NCI-H460 (cell line): Measurements from ENCODE around the gene ARSG. TPM values are rescaled to one million over a fixed set of nuclear protein-coding genes. Genes with fewer than 3 reads are reported as not detected.
A peak's percentile ranks its signal among the peaks of the same experiment; 100 is the strongest.
"Not testable (repeated sequence)": the region's sequence is repeated elsewhere in the genome, so short reads cannot be mapped to it uniquely, and the experiment has no call there.

Experiments used
- DNase-seq: peaks from one replicate; pipeline ENCODE4 v3.0.0-alpha.2; 2016; ENCODE audit warnings: low read depth; ENCODE audit errors: extremely low read depth
- total RNA-seq: library from RNA; depleted of rRNA; stranded (reverse); fragments of >200 nt; shearing (Covaris generic); gene quantifications from 2 replicates; pipeline ENCODE4 v1.2.3, GENCODE V29; 2014

The ARSG gene
- total RNA-seq, 1 experiment from 2014 or later: 11.5 TPM

GRCh38 chr17:68365469-68365868, 74.2 kb downstream of the ARSG start:
- DNase-seq: no peak

- no peak for DNase-seq
Observed at GRCh38 chr17:68368387-68368786, 77.1 kb downstream of the ARSG start.

DNA sequence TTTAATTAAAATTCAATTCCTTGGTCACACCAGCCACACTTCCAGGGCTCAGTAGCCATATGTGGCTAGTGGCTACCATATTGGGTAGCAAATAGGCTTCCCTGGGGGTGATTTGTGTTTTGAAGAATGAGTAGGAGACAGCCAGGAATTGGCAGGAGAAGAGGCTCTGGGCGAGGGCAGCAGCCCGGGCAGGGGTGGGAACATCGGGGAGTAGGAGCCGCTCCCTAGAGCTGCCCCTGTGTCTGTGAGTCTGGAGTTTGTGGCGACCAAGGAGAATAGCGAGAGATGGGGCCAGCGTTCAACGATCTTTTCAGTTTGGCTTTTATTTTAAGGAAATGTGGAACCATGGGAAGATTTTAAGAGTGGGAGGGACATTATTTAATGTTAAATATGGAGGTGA, 84.3 kb downstream of the ARSG start:
- DNase-seq: no peak

DNA sequence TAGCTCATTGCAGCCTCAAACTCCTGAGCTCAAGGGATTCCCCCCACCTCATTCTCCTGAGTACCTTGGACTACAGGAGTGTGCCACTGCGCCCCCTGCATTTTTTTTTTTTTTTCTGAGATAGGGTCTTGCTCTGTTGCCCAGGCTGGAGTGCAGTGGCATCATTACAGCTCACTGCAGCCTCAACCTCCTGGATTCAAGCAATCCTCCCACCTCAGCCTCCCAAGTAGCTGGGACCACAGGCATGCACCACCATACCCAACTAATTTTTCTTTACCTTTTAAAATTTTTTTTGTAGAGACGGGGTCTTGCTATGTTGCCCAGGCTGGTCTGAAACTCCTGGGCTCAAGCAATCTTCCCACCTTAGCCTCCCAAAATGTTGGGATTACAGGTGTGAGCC, 84.9 kb downstream of the ARSG start:
- not testable (repeated sequence) for DNase-seq

GRCh38 chr17:68377771-68378267, 86.5 kb downstream of the ARSG start:
- no peak for DNase-seq

DNA sequence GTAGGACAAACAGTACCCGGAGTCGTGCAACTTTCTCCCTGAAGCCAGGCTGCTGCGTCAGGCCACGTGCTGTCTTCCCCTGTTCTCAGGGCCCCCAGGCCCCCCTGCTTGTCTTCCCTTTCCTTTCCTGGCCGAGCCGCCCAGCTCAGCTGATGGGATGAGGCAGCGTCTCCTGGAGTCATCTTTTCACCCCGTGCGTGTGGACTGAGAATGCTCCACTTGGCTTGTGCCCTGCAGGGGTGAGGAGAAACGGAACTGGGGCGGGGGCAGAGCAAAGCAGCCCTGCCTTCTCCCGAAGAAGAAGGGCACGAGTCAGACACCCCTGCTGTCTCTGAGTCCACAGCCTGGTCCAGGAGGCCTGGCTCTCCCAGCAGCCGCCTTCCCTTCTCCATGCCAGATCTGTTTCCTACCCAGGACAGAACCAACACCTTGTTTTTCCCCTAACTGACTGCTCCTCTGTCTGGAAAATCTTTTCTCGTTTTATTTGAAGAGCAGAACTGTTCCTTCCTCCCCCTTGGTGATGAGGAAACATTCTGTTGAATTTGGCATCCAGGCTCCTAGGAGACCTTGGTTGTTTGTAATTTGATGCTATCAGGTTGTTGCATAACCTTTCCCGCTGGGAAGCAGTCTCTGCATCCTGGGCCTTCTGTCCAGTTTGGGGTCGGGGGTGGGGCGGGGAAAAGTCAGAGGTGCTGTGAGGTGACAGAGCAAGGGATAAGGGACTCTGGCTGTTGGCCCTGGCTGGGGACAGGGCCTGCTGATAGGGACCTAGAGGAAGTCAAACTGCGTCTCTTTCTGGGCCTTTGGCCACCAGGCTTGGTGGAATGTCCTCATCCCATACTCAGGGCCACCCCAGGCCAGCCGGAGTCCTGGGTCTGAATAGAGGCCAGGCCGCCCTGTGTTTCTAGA, 87.2 kb downstream of the ARSG start:
- peak; percentile 96 for DNase-seq

DNA sequence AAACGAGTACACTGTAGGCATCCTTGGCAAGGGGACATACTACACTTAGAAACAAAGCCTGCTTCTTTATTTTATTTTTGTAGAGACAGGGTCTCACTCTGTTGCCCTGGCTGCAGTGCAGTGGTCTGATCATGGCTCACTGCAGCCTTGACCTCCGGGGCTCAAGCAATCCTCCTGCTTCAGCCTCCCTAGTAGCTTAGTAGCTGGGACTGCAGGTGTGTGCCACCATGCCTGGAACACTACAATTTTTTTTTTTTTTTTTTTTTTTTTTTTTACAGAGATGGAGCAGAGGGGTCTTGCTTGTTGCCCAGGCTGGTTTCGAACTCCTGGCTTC, 87.8 kb downstream of the ARSG start:
- DNase-seq: no peak

DNA sequence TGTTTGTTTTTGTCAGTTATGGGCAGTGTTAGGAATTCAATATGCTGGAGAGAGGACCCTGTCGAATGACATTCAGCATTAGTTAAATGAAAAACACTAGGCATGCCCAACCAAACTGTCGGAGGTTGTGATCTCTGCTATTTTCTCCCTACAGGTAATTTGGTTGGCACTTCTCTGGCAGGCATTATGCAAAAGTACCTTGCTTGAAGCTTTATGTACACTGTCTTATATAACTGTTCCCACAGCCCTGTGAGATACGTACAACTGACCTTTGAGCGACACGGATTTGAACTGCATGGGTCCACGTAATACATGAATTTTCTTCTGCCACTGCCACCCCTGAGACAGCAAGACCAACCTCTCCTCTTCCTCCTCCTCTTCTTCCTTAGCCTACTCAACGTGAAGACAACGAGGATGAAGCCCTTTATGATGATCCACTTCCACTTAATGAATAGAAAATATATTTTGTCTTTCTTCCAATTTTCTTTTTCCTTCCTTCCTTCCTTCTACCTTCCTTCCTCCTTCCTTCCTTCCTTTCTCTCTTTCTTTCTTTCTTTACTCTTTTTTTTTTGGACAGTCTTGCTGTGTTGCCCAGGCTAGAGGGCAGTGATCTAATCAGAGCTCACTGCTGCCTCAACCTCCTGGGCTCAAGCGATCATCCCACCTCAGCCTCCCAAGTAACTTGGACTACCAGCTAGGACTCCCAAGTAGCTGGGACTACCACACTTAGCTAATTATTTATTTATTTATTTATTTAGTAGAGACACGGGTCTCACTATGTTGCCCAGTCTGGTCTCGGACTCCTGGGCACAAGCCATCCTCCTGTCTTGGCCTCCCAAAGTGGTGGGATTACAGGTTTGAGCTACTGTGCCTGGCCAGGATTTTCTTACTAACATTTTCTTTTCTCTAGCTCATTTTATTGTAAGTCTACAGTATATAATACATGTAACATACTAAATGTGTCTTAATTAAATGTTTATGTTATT, 88.7 kb downstream of the ARSG start:
- peak; percentile 73 for DNase-seq

GRCh38 chr17:68381076-68381900, 90.0 kb downstream of the ARSG start:
- DNase-seq: peak; percentile 99

DNA sequence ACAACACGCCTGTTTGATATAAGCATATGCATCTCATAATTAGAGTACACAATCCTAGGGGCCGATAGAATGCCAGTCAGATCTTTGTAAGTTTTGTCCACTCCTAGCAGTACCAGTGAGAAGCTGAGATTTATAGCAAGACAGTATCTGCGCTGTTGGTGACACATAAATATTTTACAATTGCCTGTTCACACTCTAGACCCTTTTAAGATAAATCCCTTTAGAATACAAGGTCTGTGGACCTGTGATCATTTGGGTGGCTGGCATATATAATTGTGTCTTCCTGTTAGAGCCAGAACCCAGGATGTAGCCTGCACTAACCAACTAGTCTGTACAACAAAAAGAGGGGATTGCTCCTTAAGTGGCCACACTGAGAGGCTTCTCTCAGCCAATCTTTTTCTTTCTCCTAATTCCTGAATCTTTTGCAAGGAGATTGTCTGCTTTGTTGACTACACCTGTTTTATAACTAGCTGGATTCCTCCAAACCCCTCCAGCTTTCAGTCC, 91.3 kb downstream of the ARSG start:
- DNase-seq: no peak

GRCh38 chr17:68383120-68383442, 91.8 kb downstream of the ARSG start:
- no peak for DNase-seq

GRCh38 chr17:68383443-68384321, 92.4 kb downstream of the ARSG start:
- DNase-seq: peak; percentile 99

DNA sequence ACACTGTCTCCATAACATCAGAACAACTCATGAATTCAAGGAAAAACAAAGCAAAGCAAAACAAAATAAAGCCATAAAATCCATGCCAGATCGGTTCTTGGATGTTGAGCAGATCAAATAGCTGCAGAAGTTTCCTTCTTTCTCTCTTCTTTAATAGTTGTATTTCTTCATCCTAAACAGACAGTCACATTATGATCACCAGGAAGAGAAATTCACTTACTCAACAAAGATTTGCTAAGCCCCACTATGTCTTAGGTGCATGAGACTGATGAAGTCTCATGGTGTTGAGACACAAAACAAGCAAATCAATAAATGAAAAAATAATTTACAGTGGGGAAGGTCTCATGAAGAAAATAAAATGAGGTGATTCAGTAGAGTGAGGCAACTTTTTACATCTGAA, 93.2 kb downstream of the ARSG start:
- no peak for DNase-seq

GRCh38 chr17:68384941-68385340, 93.6 kb downstream of the ARSG start:
- DNase-seq: no peak

DNA sequence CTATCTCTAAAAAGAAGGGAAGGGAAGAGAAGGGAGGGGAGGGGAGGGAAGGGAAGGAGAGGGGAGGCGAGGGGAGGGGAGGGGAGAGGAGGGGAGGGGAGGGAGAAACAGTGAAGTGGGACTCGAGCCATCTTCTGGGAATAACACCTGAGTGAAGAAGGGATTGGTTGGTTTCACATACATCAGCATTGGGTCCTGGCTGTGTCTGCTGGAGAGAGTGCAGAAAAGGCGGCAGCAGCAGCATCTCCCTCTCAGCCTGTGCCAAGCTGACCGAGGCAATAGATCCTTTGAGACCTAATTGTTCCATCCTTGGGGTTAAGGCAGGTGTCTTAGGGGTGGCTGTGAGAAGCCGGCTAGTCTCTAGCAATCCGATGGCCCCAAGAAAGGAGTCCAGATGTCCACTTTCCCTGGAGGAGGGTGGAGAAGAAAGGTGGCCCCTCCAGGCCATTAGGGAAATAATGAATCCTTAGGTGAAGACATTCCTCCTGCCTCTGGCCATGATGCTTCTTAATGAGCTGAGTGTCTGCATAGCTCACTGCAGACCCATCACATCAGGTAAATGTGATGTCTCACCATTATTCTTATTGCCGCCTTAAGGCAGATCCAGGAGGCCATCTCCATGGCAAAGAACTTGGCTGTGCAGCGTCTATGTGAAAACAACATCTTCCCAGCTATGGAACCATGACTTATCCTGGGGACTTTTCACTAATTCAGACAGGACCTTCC, 94.4 kb downstream of the ARSG start:
- no peak for DNase-seq

- no peak for DNase-seq
Observed at GRCh38 chr17:68387435-68388218, 96.3 kb downstream of the ARSG start.

- no peak for DNase-seq
Observed at GRCh38 chr17:68389041-68389440, 97.7 kb downstream of the ARSG start.
